HG03565 (cell line): ENCODE measurements around the gene MARCKS.
"Not testable (repeated sequence)": the region's sequence is repeated elsewhere in the genome, so short reads cannot be mapped to it uniquely, and the experiment has no call there.

Experiments used
- ATAC-seq: cut with Tn5 transposase; IDR thresholded peaks from one replicate; pipeline ENCODE4 v1.9.1; 2021; ENCODE audit warnings: mild to moderate bottlenecking, moderate library complexity; ENCODE audit not compliant: unreplicated experiment

MARCKS gene

DNA sequence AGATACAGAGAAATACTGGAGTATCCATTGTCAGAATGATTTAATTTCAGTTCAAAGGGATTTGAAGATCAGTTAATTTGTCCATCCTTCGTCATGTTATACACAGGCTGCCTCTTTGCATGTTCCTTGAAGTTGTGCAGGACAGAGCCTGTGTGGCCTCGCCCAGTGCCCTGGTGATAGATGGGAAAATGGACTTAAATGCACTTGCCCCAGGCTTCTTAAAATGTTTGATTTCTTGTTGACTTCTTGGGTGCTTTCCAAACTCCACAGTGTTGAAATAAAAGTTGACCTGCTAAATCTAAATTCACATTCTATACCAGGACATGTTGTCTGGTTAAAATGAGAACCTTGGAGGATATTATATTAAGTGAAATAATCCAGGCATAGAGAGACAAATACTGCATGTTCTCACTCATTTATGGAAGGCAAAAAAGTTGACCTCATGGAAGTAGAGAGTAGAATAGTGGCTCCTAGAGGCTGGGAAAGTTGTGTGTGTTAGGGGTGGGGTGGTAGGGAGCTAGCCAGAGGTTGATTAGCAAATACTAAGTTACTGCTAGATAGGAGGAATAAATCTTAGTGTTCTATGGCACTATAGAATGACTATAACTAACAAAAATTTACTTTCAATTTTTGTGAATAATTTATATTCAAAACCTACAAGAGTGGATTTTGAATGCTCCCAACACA, 25.3 kb downstream of the MARCKS start:
- ATAC-seq, result no peak

DNA sequence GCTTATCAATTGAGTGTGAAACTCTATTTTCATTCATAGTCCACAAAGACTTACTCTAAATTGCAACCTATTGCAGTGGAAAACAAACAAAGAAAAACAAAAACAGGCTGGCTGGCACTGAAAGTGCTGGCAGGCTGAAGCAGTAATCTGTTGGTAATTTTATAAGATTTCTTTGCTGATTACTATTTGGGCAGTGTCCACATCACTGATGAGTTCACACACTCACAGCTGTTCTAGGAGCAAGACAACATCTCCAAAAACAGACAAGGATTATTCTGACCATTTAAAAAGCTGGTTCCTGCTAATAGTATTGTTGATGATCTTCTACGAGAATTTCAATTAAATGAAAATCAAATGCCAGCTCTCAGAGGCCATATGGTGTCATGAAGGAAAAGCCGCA, 26.9 kb downstream of the MARCKS start:
- no peak for ATAC-seq

- ATAC-seq, result no peak
These were observed 29.4 kb downstream of the MARCKS start for GRCh38 chr6:113886512-113886911.

GRCh38 chr6:113888493-113888892, 31.3 kb downstream of the MARCKS start:
- ATAC-seq, result no peak

DNA sequence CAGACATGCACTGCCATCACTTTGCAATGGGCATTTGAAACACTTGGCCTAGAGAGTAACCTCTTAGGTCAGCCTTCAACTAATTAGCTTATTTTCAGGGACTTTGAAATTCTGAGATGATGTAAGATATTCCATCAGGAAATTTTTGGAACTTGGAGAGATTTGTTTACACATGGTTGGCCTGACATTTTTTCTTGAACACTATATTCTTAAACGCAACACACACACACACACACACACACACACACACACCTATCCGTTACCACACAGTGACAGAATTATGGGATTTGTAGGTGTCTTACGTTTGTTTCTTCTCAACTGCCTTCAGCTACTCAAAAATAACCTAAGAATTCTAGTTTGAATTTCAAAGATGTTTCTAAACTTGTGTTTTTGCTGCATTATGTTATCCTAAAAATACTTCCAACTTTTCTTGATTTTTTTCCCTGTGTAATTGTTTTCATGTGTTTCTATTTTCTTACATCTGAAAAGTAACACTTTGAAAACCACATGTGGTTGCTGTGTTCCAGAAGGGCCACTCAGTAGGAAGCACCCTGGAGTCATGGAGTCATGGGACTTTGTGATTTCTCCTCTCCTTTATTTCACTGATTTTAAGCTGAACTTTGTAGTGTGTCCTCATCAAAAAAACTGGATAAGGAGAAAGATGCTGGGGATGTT, 31.9 kb downstream of the MARCKS start:
- ATAC-seq, result no peak

- no peak for ATAC-seq
These were observed 36.3 kb downstream of the MARCKS start for GRCh38 chr6:113893451-113893850.

DNA sequence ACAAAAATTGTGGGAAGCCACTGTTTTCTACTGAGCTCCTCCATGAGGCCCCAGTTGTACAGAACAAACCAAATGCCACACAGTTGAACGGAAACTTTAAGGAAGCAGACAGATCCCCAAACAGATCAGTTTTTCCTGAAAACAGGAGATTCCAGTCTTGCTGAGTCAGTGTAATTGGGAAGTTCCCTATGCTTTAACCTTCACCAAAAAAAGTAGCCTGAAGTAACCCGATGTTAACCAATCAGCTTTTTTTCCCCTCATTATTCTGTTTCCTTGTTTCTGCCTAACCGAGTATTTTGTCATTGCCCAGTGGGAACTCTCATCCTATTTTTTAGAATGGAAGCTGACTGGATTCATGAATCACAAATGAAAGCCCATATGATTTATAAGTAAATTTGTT, 36.7 kb downstream of the MARCKS start:
- no peak for ATAC-seq

DNA sequence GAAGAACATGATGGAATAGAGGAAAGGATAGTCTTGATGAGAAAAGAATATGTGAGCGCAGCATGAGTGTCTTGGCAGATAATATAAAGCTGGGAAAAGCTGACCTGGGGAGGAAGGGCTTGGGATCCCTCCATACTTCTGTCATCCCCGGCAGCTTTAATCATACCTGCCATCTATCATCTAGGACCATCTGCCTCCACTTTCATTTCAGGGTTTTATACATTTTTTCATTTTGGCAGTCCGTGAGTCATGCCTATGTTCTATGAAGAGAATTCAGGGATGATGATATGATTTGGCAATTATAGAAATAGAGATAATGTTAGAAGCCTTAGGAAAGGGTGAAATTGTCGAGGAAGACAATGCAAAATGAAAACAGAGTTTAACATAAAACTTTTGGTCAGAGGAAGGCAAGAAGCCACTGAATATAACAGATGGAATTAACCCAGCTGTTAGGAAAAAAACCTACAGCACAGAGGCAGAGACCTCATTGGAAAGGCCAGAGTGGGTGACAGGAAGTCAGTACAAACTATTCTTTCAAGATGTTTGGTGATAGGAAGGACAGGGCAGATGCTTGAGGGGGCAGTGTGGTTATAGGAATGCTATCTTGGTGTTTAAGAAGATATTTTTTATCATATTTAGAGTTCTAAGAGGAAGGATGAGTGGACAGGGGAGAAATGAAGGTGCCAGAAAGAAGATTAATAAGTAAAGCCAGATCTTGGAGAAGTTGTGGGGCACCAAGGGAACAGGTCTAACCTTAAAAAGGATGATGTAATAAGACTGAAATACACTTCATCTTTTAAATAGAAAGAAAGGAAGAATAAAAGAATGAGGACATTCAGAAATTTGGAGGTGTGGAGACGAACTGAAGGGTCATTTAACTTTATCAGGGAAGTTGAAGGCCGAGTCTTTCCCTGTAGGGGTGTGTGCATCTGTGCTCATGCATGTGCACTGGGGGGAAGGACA, 37.8 kb downstream of the MARCKS start:
- ATAC-seq, result no peak

GRCh38 chr6:113901482-113901881, 44.3 kb downstream of the MARCKS start:
- no peak for ATAC-seq

DNA sequence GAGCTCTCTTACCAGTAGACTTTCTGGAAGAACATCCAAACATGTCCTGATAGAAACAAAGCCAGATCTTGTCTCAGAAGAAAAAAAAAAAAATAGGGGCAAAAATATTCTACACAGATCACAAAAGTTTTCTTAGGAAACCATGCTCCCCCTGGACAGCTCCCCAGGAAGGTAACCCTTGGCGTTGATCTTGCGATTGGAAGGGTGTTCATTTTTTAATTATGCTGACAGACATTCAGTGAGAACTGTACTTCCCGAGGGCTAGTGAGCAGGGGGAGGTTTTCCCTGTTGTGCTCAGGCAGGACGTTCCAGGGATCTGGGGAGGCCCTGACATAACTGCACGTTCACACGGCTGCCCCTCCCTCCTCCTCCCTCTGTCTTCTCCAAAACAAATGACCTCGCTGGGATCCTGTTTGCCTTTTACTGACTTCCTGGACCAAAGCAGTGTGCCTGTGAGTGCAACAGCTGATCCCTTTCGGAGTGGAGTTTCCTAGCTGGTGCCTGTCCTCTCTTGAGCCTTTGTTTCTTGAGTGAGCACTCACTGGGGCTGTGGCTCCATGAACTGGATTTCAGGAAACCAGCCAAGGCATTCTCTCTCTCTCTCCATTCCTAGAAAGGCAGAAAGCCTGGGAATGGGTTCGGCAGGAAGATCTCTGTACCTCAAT, 46.7 kb downstream of the MARCKS start:
- no peak for ATAC-seq

DNA sequence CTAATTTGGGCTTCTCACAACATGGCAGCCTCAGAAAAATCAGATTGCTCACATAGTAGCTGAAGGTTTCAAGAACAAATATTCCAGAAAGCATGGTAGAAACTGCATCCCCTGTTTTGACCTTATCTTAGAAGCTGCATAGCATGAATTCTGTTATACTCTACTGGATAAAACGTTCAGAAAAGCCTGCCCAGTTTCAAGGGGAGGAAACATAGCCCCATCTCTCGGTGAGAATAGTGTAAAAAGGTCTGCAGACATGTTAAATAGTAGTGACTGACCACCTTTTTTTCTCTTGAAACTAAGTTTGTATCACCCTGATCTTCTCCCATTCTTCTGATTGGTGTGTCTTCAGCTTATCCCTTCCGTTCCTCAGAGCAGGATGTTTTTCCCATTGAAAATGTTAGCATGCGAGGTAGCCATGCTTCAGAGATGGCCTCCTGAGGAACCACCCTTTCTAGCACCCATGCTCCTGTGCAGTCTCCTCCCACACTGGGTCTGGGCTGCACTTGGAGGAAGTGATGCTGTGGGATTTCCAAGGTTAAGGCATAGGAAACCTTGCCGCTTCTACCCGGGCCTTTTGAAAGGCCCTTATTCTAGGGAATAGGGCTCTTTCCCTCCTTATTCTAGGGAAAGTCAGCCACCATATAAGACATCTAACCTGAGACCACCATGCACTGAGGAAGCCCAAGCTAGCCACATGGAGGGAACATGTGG, 50.1 kb downstream of the MARCKS start:
- ATAC-seq, result no peak

DNA sequence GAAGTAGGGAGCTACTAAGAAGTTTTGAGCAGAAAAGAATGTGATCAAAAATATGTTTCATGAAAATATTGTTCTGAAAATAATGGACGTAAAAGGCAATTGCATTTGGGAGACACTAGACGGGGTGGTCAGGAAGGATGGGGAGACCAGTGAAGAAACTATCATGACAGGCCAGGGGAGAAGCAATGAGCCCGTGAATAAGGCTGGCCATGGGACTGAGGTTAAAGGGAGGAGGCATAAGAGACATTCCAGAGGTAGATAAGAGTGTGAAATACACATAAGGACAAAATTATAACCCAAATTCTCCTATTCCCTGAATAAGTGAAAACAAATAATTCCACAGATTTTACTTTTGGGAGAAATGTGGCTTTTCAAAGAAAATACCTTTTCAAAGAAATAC, 51.7 kb downstream of the MARCKS start:
- ATAC-seq, result no peak

GRCh38 chr6:113909224-113909856, 52.2 kb downstream of the MARCKS start:
- peak; percentile 60 for ATAC-seq

DNA sequence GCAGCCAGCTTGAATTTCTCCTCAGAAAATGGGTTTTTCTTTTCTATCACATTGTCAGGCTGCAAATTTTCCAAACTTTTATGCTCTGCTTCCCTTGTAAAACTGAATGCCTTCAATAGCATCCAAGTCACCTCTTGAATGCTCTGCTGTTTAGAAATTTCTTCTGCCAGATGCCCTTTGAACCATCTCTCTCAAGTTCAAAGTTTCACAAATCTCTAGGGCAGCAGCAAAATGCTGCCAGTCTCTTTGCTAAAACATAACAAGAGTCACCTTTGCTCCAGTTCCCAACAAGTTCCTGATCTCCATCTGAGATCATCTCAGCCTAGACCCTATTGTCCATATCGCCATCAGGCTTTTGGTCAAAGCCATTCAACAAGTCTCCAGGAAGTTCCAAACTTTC, 53.1 kb downstream of the MARCKS start:
- ATAC-seq, result not testable (repeated sequence)
